Measurements from ENCODE around the gene LDB1.

DNA sequence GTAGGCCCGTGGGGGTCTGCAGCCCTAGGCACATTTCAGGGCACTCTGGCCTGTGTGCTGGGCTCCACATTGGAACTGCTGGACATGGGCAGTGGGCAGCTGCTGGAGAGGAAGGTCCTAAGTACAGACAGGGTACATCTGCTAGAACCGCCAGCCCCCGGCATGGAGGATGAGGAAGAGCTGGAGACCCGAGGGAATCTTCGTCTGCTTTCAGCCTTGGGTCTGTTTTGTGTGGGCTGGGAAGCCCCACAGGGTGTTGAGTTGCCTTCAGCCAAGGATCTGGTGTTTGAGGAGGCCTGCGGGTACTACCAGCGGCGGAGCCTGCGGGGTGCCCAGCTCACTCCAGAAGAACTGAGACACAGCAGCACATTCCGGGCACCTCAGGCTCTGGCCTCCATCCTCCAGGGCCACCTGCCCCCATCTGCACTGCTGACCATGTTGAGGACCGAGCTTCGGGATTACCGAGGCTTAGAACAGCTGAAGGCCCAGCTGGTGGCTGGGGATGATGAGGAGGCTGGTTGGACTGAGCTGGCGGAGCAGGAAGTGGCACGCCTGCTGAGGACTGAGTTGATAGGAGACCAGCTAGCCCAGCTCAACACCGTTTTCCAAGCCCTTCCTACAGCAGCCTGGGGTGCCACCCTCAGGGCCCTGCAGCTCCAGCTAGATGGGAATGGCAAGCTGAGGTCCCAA is 53.6 kb downstream of the LDB1 start:
- TF ChIP-seq, protein P1, sequence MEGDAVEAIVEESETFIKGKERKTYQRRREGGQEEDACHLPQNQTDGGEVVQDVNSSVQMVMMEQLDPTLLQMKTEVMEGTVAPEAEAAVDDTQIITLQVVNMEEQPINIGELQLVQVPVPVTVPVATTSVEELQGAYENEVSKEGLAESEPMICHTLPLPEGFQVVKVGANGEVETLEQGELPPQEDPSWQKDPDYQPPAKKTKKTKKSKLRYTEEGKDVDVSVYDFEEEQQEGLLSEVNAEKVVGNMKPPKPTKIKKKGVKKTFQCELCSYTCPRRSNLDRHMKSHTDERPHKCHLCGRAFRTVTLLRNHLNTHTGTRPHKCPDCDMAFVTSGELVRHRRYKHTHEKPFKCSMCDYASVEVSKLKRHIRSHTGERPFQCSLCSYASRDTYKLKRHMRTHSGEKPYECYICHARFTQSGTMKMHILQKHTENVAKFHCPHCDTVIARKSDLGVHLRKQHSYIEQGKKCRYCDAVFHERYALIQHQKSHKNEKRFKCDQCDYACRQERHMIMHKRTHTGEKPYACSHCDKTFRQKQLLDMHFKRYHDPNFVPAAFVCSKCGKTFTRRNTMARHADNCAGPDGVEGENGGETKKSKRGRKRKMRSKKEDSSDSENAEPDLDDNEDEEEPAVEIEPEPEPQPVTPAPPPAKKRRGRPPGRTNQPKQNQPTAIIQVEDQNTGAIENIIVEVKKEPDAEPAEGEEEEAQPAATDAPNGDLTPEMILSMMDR (IDR thresholded peaks at IDR 0.05) = no peak
- no peak for TF ChIP-seq ZFX (IDR thresholded peaks at IDR 0.05; ENCODE audit: borderline replicate concordance)

All from 22Rv1 (cell line).